CD4-positive, alpha-beta T cell (primary cell): ENCODE measurements around the gene ARHGEF4. TPM values are rescaled to one million over a fixed set of nuclear protein-coding genes. Genes with fewer than 3 reads are reported as not detected.

Experiments used
- ATAC-seq: fragments of 200-7000 bp; cut with Tn5 transposase; one replicate; pipeline ENCODE4 v1.10.0; 2022; ENCODE audit warnings: mild to moderate bottlenecking; ENCODE audit not compliant: poor library complexity
- CTCF ChIA-PET: fragments of 350-600 bp; sonication (Branson Sonifier 250); formaldehyde crosslinking; loops from one replicate; lab custom pipeline; 2021; ENCODE audit warnings: antibody characterized with exemption, inconsistent platforms; lab: Charles Lee
- POLR2A ChIA-PET: fragments of 350-600 bp; sonication (Branson Sonifier 250); formaldehyde crosslinking; loops from one replicate; lab custom pipeline; 2021; ENCODE audit warnings: antibody characterized with exemption, inconsistent platforms; lab: Charles Lee
- DNase-seq, 14 experiments: peaks; one replicate each; pipeline ENCODE4 v3.0.0-alpha.2; 2013 to 2020; ENCODE audit warnings: mixed read lengths in 2 of 14
- H3K27ac ChIP-seq, 2 donors: one replicate each; pipeline versions ENCODE4 v1.5.1 to v1.7.0; 2013; ENCODE audit warnings: low read length in 2 of 2, low read depth in 1 of 2, mild to moderate bottlenecking in 1 of 2
- H3K27me3 ChIP-seq, 2 experiments: 1 replicate in 1 of 2; 2 replicates in 1 of 2; pipeline versions ENCODE4 v1.6.1 to v1.7.0; 2013; ENCODE audit warnings: low read length in 2 of 2, control low read depth in 1 of 2, mild to moderate bottlenecking in 1 of 2, moderate library complexity in 1 of 2; ENCODE audit not compliant: insufficient read depth in 2 of 2, control insufficient read depth in 1 of 2
- H3K36me3 ChIP-seq: one replicate; pipeline ENCODE4 v1.6.1; 2013; ENCODE audit warnings: low read length, control low read depth; ENCODE audit not compliant: insufficient read depth
- H3K4me1 ChIP-seq: one replicate; pipeline ENCODE4 v1.6.1; 2013; ENCODE audit warnings: low read length, control low read depth; ENCODE audit not compliant: insufficient read depth
- H3K4me3 ChIP-seq: one replicate; pipeline ENCODE4 v1.5.1; 2013; ENCODE audit warnings: mild to moderate bottlenecking, low read length, moderate library complexity
- H3K9me3 ChIP-seq, 2 experiments: 1 replicate in 1 of 2; 2 replicates in 1 of 2; pipeline versions ENCODE4 v1.6.1 to v1.7.0; 2013; ENCODE audit warnings: low read length in 2 of 2, mild to moderate bottlenecking in 2 of 2, control low read depth in 1 of 2, moderate library complexity in 1 of 2; ENCODE audit not compliant: control insufficient read depth in 1 of 2, insufficient read depth in 1 of 2
- H3K27ac Mint-ChIP-seq: one replicate; pipeline ENCODE4 v1.8.0; 2020; ENCODE audit warnings: mixed read lengths
- H3K27me3 Mint-ChIP-seq: one replicate; pipeline ENCODE4 v1.8.0; 2021; ENCODE audit warnings: mixed read lengths
- H3K36me3 Mint-ChIP-seq: one replicate; pipeline ENCODE4 v1.8.0; 2021; ENCODE audit warnings: low read depth, mixed read lengths
- H3K4me1 Mint-ChIP-seq: one replicate; pipeline ENCODE4 v1.8.0; 2021; ENCODE audit warnings: low read depth, mixed read lengths
- H3K4me3 Mint-ChIP-seq: one replicate; pipeline ENCODE4 v1.8.0; 2020; ENCODE audit warnings: mild to moderate bottlenecking, mixed read lengths
- H3K9me3 Mint-ChIP-seq: one replicate; pipeline ENCODE4 v1.8.0; 2020; ENCODE audit warnings: mixed read lengths
- CTCF ChIP-seq: fragments of 200-600 bp; IDR thresholded peaks from one replicate; pipeline ENCODE4 v1.8.0; 2022; ENCODE audit warnings: antibody characterized with exemption, mild to moderate bottlenecking
- intact Hi-C, 2 experiments: fragments of 100-400 bp; cut with DNase I in 1 of 2; cut with micrococcal nuclease in 1 of 2; formaldehyde crosslinking; loops; one replicate each; pipeline versions ENCODE4 v1.15.1 to v1.9.0; 2023 to 2025; cut with DNase I, micrococcal nuclease
- total RNA-seq, 174 experiments: library from RNA in 2 of 174; stranded (reverse) in 2 of 174; gene quantifications; one replicate each; pipeline ENCODE4 v1.2.3 and lab custom pipeline; 2021 to 2026

ARHGEF4 gene
- total RNA-seq, 2 experiments from 2014 or later = 3.6 to 4.1 TPM

- no peak overlapping the region for H3K27ac Mint-ChIP-seq
- Histone ChIP-seq H3K9me3 (no peaks in the 10 kb centered on the region), H3K27ac (no peak overlapping the region), H3K36me3 (no peaks in the 10 kb centered on the region), H3K4me1 (no peaks in the 10 kb centered on the region), H3K27me3 (peaks cover 0 to 5% of the 10 kb centered on the region in 2 experiments), H3K4me3 (no peak overlapping the region)
- no peak for TF ChIP-seq CTCF
- DNase-seq = no peak
- POLR2A ChIA-PET = interaction anchor here (1.6 kb wide), 1 partner anchor 75 kb away, joined by 4 read pairs; no protein-coding TSS in a partner anchor
- H3K9me3 Mint-ChIP-seq = no peaks in the 10 kb centered on the region
- CTCF ChIA-PET = interaction anchor here (6.0 kb wide), 1 partner anchor 74 kb away, joined by 62 read pairs; no protein-coding TSS in a partner anchor
- H3K4me1 Mint-ChIP-seq = no peaks in the 10 kb centered on the region
- no peak for ATAC-seq
- H3K4me3 Mint-ChIP-seq = no peak overlapping the region
- H3K36me3 Mint-ChIP-seq = no peaks in the 10 kb centered on the region
- intact Hi-C loops = loop anchor here (1.0 to 10.0 kb wide), 3 partner anchors 74 to 518 kb away; partner anchors contain the start of gene PTPN18 (in 1 of the 2)
- H3K27me3 Mint-ChIP-seq = peaks cover 5% of the 10 kb centered on the region
Measured at GRCh38 chr2:130872741-130873125, 36.0 kb downstream of the ARHGEF4 start.

- DNase-seq = peak; percentile 47 to 78 (median 62)
Measured at GRCh38 chr2:130873700-130874346, 37.1 kb downstream of the ARHGEF4 start.

GRCh38 chr2:130874512-130874911, 37.8 kb downstream of the ARHGEF4 start:
- ChIA-PET CTCF (interaction anchor here (1.3 to 6.0 kb wide), 2 partner anchors 76 to 79 kb away, joined by 5 to 62 read pairs; no protein-coding TSS in a partner anchor), POLR2A (interaction anchor here (2.2 kb wide), 1 partner anchor 77 kb away, joined by 9 read pairs; no protein-coding TSS in a partner anchor)
- DNase-seq = no peak
- H3K9me3 ChIP-seq = no peaks in the 10 kb centered on the region
- no peaks in the 10 kb centered on the region for H3K36me3 ChIP-seq
- ATAC-seq = no peak
- Mint-ChIP-seq H3K36me3 (no peaks in the 10 kb centered on the region), H3K27me3 (peaks cover 5% of the 10 kb centered on the region), H3K9me3 (no peaks in the 10 kb centered on the region), H3K27ac (no peak overlapping the region), H3K4me3 (no peak overlapping the region), H3K4me1 (no peaks in the 10 kb centered on the region)
- no peak for TF ChIP-seq CTCF
- H3K27me3 ChIP-seq = peaks cover 0 to 4% of the 10 kb centered on the region in 2 experiments
- H3K27ac ChIP-seq = no peak overlapping the region
- H3K4me1 ChIP-seq = no peaks in the 10 kb centered on the region
- intact Hi-C loops = loop anchor here in 1 of 2 experiments (10.0 kb wide), 1 partner anchor 520 kb away; the partner anchor contains the start of gene PTPN18
- no peak overlapping the region for H3K4me3 ChIP-seq

More at GRCh38 chr2:130873700-130874346, 37.1 kb downstream of the ARHGEF4 start:
- Histone ChIP-seq H3K27ac (no peak overlapping the region), H3K27me3 (peaks cover 0 to 5% of the 10 kb centered on the region in 2 experiments), H3K9me3 (no peaks in the 10 kb centered on the region), H3K36me3 (no peaks in the 10 kb centered on the region), H3K4me1 (no peaks in the 10 kb centered on the region), H3K4me3 (no peak overlapping the region)
- no peaks in the 10 kb centered on the region for H3K36me3 Mint-ChIP-seq
- H3K27ac Mint-ChIP-seq = no peak overlapping the region
- ChIA-PET CTCF (interaction anchor here (0.9 to 6.0 kb wide), 5 partner anchors 24 to 78 kb away, joined by 3 to 62 read pairs (median 5); no protein-coding TSS in a partner anchor), POLR2A (interaction anchor here (1.2 kb wide), 1 partner anchor 76 kb away, joined by 11 read pairs; no protein-coding TSS in a partner anchor)
- H3K9me3 Mint-ChIP-seq = no peaks in the 10 kb centered on the region
- no peaks in the 10 kb centered on the region for H3K4me1 Mint-ChIP-seq
- peaks cover 5% of the 10 kb centered on the region for H3K27me3 Mint-ChIP-seq
- no peak overlapping the region for H3K4me3 Mint-ChIP-seq
- intact Hi-C loops = loop anchor here (1.0 to 10.0 kb wide), 3 partner anchors 76 to 519 kb away; partner anchors contain the start of gene PTPN18 (in 1 of the 2)
- peak; percentile 67 for ATAC-seq
- TF ChIP-seq CTCF = peak; percentile 61
